K562 (cell line): ENCODE results near the gene NXF1. TPM values are rescaled to one million over a fixed set of nuclear protein-coding genes. Genes with fewer than 3 reads are reported as not detected.

ENCODE experiments used
- ARNT ChIP-seq, 2 experiments: fragments of 450-650 bp; IDR thresholded peaks; 2 replicates each; pipeline ENCODE4 v1.6.1; 2016; ENCODE audit warnings: mild to moderate bottlenecking in 1 of 2
- BCL6 ChIP-seq: fragments of 250-450 bp; sonication (Bioruptor Pico); IDR thresholded peaks from 2 replicates; pipeline ENCODE4 v1.4.0; 2020
- BRD9 ChIP-seq: fragments of 450-650 bp; IDR thresholded peaks from 2 replicates; pipeline ENCODE4 v1.6.1; 2018; ENCODE audit warnings: low read depth; ENCODE audit not compliant: partially characterized antibody
- CBX1 ChIP-seq: sonication (generic); IDR thresholded peaks from 2 replicates; pipeline ENCODE4 v1.6.1; 2016; ENCODE audit warnings: antibody characterized with exemption, low read depth, mild to moderate bottlenecking
- EZH2 ChIP-seq: IDR thresholded peaks from 2 replicates; pipeline ENCODE4 v1.6.1; 2012; ENCODE audit warnings: low read depth, mild to moderate bottlenecking, inconsistent platforms, low read length, borderline replicate concordance
- FOXM1 ChIP-seq, 2 experiments: fragments of 450-650 bp in 1 of 2; sonication (generic) in 1 of 2; formaldehyde crosslinking in 1 of 2; IDR thresholded peaks; 2 replicates each; pipeline versions ENCODE4 v1.6.1 to v1.9.0; 2017 to 2022; ENCODE audit warnings: low read depth in 2 of 2, mild to moderate bottlenecking in 2 of 2, missing genetic modification reagents in 1 of 2, moderate library complexity in 1 of 2
- JUN ChIP-seq, 2 experiments: sonication (generic) in 1 of 2; formaldehyde crosslinking in 1 of 2; IDR thresholded peaks; 2 replicates each; pipeline versions ENCODE4 v1.6.1 to v1.8.0; 2012 to 2022; ENCODE audit warnings: borderline replicate concordance in 2 of 2, mild to moderate bottlenecking in 2 of 2, improper control_type of control experiment in 1 of 2, low read depth in 1 of 2, low read length in 1 of 2, missing genetic modification reagents in 1 of 2
- KDM2B ChIP-seq: fragments of 250-450 bp; sonication (Bioruptor Pico); IDR thresholded peaks from 2 replicates; pipeline ENCODE4 v1.8.0; 2021; ENCODE audit warnings: mild to moderate bottlenecking, moderate library complexity
- NR2F6 ChIP-seq: fragments of 450-650 bp; formaldehyde crosslinking; IDR thresholded peaks from 2 replicates; pipeline ENCODE4 v1.4.0; 2020; ENCODE audit warnings: mild to moderate bottlenecking
- PATZ1 ChIP-seq: fragments of 250-450 bp; sonication (Bioruptor Pico); IDR thresholded peaks from 2 replicates; pipeline ENCODE4 v1.5.0; 2020; ENCODE audit warnings: mild to moderate bottlenecking, borderline replicate concordance
- POLR2AphosphoS5 ChIP-seq: IDR thresholded peaks from 2 replicates; pipeline ENCODE4 v1.6.1; 2011; ENCODE audit warnings: mild to moderate bottlenecking, low read depth, low read length, moderate library complexity; ENCODE audit not compliant: control insufficient read depth, insufficient read depth
- RB1 ChIP-seq: fragments of 450-650 bp; IDR thresholded peaks from 2 replicates; pipeline ENCODE4 v1.6.1; 2017; ENCODE audit warnings: low read depth, mild to moderate bottlenecking
- RFX7 ChIP-seq: fragments of 250-450 bp; sonication (Bioruptor Pico); IDR thresholded peaks from 2 replicates; pipeline ENCODE4 v1.5.1; 2021; ENCODE audit warnings: mild to moderate bottlenecking
- SMAD1 ChIP-seq: fragments of 150-350 bp; IDR thresholded peaks from 2 replicates; pipeline ENCODE4 v1.6.1; 2014; ENCODE audit warnings: low read length, low read depth; ENCODE audit not compliant: partially characterized antibody
- SOX6 ChIP-seq: fragments of 450-650 bp; IDR thresholded peaks from 2 replicates; pipeline ENCODE4 v1.6.1; 2014; ENCODE audit warnings: mild to moderate bottlenecking
- SRF ChIP-seq, 2 experiments: fragments of 250-450, 450-650 bp in 1 of 2; sonication (Bioruptor Pico) in 1 of 2; sonication (generic) in 1 of 2; formaldehyde crosslinking; IDR thresholded peaks; 2 replicates each; pipeline versions ENCODE4 v1.5.0 to v1.5.1; 2020 to 2022; ENCODE audit warnings: mild to moderate bottlenecking in 1 of 2, missing genetic modification reagents in 1 of 2
- XRCC5 ChIP-seq: fragments of 200-400 bp; formaldehyde crosslinking; IDR thresholded peaks from 2 replicates; pipeline ENCODE4 v1.6.1; 2017; ENCODE audit warnings: low read depth, mild to moderate bottlenecking, low read length
- ZNF121 ChIP-seq: sonication (generic); formaldehyde crosslinking; conservative IDR thresholded peaks from 2 replicates; pipeline ENCODE4 v1.8.0; 2022; ENCODE audit warnings: missing genetic modification reagents
- ZNF431 ChIP-seq: sonication (generic); formaldehyde crosslinking; IDR thresholded peaks from 2 replicates; pipeline ENCODE4 v1.8.0; 2022; ENCODE audit warnings: mild to moderate bottlenecking, missing genetic modification reagents
- ZNF668 ChIP-seq: fragments of 250-450 bp; sonication (Bioruptor Pico); IDR thresholded peaks from 2 replicates; pipeline ENCODE4 v1.8.0; 2022; ENCODE audit warnings: mild to moderate bottlenecking, inconsistent platforms
- ZNF766 ChIP-seq: fragments of 200-800 bp; sonication (Bioruptor generic); conservative IDR thresholded peaks from 2 replicates; pipeline ENCODE4 v1.6.1; 2016; ENCODE audit warnings: missing genetic modification characterization, missing compliant biosample characterization
- polyA plus RNA-seq, 8 experiments: library from polyadenylated mRNA; depleted of rRNA in 4 of 8; stranded (reverse) in 5 of 8; unstranded in 3 of 8; fragments of >200 nt; fragmentation: Nextera tagmentation in 2 of 8; fragmentation: Illumina TruSeq in 1 of 8; extraction: Ambion mirVana in 2 of 8; extraction: Trizol in 1 of 8; gene quantifications; 2 replicates each; pipeline versions ENCODE4 v1.2.1 to v1.2.3, GENCODE V29; 2011 to 2014; ENCODE audit warnings: inconsistent platforms in 1 of 8, missing spikeins in 1 of 8
- total RNA-seq, 7 experiments: library from RNA; depleted of rRNA in 6 of 7; stranded (reverse); fragments of >200 nt in 6 of 7; fragmentation: Illumina TruSeq in 2 of 7; extraction: Trizol in 2 of 7; gene quantifications; 2 replicates each; pipeline versions ENCODE4 v1.2.1 to v1.2.3, GENCODE V29; 2011 to 2021; ENCODE audit warnings: low replicate concordance in 1 of 7
- TF ChIP-seq, protein P1 (sequence below): sonication (generic); formaldehyde crosslinking; IDR thresholded peaks from 2 replicates; pipeline ENCODE4 v1.9.0; 2022; ENCODE audit warnings: mild to moderate bottlenecking, missing genetic modification reagents
- TF ChIP-seq, protein P2 (sequence below): fragments of 250-450 bp; sonication (Bioruptor Pico); IDR thresholded peaks from 2 replicates; pipeline ENCODE4 v1.5.0; 2021; ENCODE audit warnings: mild to moderate bottlenecking, moderate library complexity

NXF1 gene
- total and polyA plus RNA-seq, 9 of the 15 experiments (the other 6 are each of a cell fraction or from before 2014, with no cell fraction given): 18.1 to 98.3 (median 35.8) TPM

DNA sequence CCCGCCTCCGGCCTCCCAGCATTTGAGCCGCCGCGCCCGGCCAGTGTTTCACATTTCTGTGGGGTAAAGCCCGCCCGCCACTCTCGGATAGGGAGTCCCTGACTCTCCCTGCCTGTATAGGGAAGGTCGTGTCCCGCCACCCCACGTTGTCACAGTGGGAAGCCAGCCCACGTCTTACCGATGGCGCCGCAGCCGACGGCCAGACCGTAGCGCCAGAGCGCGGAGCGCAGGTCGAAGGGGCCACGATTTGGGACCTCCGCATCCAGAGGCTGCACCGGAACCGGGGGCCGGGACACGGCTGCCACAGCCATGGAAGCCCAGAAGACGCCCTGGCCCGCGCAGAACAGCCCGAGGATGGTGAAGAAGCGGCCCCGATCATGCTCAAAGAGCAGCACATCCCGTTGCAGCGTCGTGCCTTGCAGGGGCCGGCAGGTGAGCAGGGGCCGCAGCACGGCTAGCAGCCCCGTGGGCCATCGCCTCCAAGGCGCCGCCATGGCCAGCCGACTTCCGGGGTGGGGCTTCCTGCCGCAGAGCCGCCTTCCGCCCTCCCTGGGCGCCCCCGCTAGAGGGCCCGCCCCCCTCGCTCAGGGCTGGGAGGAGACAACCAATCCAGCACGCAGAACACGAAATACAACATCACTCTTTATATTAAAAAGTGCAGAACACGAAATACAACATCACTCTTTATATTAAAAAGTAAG is 13.6 kb downstream of the NXF1 start, which contains the start of gene TMEM223 (continued):
- 0 out of 2 replicates have a peak, but pooled peaks have one; percentile 36 for TF ChIP-seq PATZ1 (CRISPR knock-in tag)
- peak; percentile 79; the same call in 1 of the 2 replicates for TF ChIP-seq CBX1
- TF ChIP-seq EZH2: no peak
- no peak for TF ChIP-seq BCL6 (CRISPR knock-in tag)
- TF ChIP-seq RB1: peak; percentile 66; the same call in 1 of the 2 replicates
- no peak for TF ChIP-seq ARNT (IDR thresholded peaks at IDR 0.05)
- TF ChIP-seq NR2F6 (CRISPR knock-in tag): no peak
- TF ChIP-seq SRF (CRISPR knock-in tag; IDR thresholded peaks at IDR 0.05): peak in 1 of 2 experiments; percentile 61; a peak in 1 of 4 replicates
- TF ChIP-seq, protein P1, sequence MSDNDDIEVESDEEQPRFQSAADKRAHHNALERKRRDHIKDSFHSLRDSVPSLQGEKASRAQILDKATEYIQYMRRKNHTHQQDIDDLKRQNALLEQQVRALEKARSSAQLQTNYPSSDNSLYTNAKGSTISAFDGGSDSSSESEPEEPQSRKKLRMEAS (CRISPR knock-in tag): peak; percentile 82
- no peak for TF ChIP-seq ZNF121
- TF ChIP-seq ZNF668 (CRISPR knock-in tag): no peak
- TF ChIP-seq JUN (IDR thresholded peaks at IDR 0.05; ENCODE audit: borderline replicate concordance, low read depth, low read length): no peak
- peak; percentile 76; the same call in 1 of the 2 replicates for TF ChIP-seq JUN (CRISPR knock-in tag; IDR thresholded peaks at IDR 0.05; ENCODE audit: borderline replicate concordance)
- TF ChIP-seq RFX7: no peak
- no peak for TF ChIP-seq FOXM1 (IDR thresholded peaks at IDR 0.05; ENCODE audit: low read depth)
- no peak for TF ChIP-seq FOXM1 (CRISPR knock-in tag; IDR thresholded peaks at IDR 0.05; ENCODE audit: low read depth)
- no peak for TF ChIP-seq ZNF766 (CRISPR knock-in tag)
- no peak for TF ChIP-seq KDM2B (CRISPR knock-in tag)
- TF ChIP-seq BRD9: no peak
- TF ChIP-seq ZNF431 (CRISPR knock-in tag): no peak
- no peak for TF ChIP-seq SMAD1
- no peak for TF ChIP-seq XRCC5
- peak; percentile 81 for TF ChIP-seq POLR2AphosphoS5
- no peak for TF ChIP-seq SOX6
- TF ChIP-seq, protein P2, sequence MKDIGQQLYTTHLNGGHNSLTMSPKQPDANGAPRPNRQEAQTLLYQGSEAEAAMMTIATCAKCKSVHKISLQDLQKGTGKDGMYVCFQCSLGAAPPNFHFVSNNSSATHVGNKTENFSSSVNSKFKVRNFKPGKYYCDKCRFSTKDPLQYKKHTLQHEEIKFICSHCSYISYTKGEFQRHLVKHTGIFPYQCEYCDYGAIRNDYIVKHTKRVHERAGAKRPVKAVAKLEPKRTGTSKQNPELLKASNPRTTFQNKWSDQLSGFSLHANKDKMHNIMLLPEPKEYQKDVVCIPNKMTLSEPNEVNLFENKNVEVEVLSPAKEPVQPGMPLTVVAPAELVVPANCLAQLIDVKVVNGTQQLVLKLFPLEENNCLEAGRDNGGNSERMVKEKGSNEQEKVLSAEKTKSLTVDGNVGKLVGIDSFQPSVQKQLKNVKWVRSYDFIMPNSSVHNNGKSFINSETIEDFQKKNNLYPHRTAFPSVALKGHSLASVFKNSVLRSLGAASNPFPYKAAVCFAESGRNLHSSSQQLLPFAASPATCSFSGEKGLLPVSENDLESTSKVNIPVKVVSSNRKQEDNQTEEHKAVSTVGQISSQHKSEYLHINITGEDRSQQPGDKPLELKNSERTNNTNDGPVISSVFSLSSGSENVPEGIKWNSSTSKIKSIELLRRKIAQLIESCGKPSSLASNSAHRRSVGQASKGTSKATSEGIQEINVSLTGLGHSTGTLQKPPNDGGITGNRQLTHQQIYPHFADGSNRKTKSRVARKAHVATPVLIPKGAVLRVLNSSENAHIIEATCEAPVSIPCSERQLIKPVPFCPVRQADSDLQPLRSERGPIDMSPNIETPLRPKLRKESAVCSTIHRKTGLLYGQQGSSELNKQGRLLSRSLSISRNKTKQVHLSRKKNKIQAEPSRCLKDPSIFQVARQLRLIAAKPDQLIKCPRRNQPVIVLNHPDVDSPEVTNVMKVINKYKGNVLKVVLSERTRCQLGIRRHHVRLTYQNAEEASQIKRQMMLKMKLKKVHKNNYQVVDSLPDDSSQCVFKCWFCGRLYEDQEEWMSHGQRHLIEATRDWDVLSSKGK (CRISPR knock-in tag): no peak
